Measurements from ENCODE around the gene SCN1A.

DNA sequence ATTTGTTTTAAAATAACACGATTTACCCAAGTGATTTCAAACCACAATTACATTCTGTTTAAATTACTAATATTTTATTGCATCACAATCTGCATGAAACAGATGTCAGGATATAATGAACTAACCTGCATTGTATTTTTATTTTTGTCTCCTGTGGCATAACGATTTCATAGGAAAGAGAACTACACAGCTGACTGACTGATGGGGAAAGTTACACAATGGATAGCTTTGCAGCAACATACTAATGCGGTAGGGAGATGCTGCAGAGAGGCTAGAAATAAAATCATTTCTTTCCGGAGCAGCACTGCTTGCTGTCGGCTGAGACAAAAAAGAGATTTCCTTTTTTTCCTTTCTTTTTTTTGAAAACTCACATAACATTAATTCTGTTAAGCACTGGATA lies 36.9 kb downstream of the SCN1A start:
- TF ChIP-seq POLR2A (IDR thresholded peaks at IDR 0.05; ENCODE audit: low read depth, low read length) (no peak), TAF1 (IDR thresholded peaks at IDR 0.05; ENCODE audit: low read depth, low read length) (no peak)
